Measurements from ENCODE around the gene TMEM270.

- no peak for TF ChIP-seq POLR2A (IDR thresholded peaks at IDR 0.05)
- no peak for TF ChIP-seq POLR2AphosphoS5 (IDR thresholded peaks at IDR 0.05)
- no peak for TF ChIP-seq CTCF (IDR thresholded peaks at IDR 0.05)
Observed at GRCh38 chr7:73839743-73840714, 20.9 kb upstream of the TMEM270 start.
